SH-SY5Y (cell line): ENCODE measurements around the gene DNAJC7.

Experiments
- GATA2 ChIP-seq: IDR thresholded peaks from 2 replicates; pipeline ENCODE4 v1.6.1; 2011; ENCODE audit warnings: mild to moderate bottlenecking, low read depth, low read length
- GATA3 ChIP-seq: IDR thresholded peaks from 2 replicates; pipeline ENCODE4 v1.6.1; 2011; ENCODE audit warnings: low read depth, mild to moderate bottlenecking, low read length, moderate library complexity

- TF ChIP-seq GATA2 (no peak), GATA3 (no peak)
Measured at GRCh38 chr17:42058063-42058462, 40.8 kb upstream of the DNAJC7 start.
